Measurements from ENCODE around the gene SLC37A1. TPM values are rescaled to one million over a fixed set of nuclear protein-coding genes. Genes with fewer than 3 reads are reported as not detected.

The SLC37A1 gene
- total and polyA plus RNA-seq, 9 of the 15 experiments (the other 6 are each of a cell fraction or from before 2014, with no cell fraction given) = 0.06 to 3.4 (median 0.40) TPM

GRCh38 chr21:42613756-42614155 is 100.1 kb downstream of the SLC37A1 start (continued):
- TF ChIP-seq ZFP30 (CRISPR knock-in tag; IDR thresholded peaks at IDR 0.05; ENCODE audit: borderline replicate concordance) (no peak), STAT5A (IDR thresholded peaks at IDR 0.05; ENCODE audit: borderline replicate concordance, low read length) (no peak)

GRCh38 chr21:42614396-42614795 is 100.7 kb downstream of the SLC37A1 start:
- H3K9me1 ChIP-seq (ENCODE audit: control insufficient read depth, insufficient read depth, low read length) = no peaks in the 10 kb centered on the region
- peaks cover 26 to 56% of the 10 kb centered on the region in 2 experiments for H3K27me3 ChIP-seq (ENCODE audit: control insufficient read depth in 2 of 2, insufficient read depth in 2 of 2, low read length in 2 of 2)
- H3K9ac ChIP-seq (ENCODE audit: insufficient read depth in 1 of 2, low read depth in 2 of 2, low read length in 2 of 2) = no peak overlapping the region
- TF ChIP-seq SNRNP70 (optimal IDR thresholded peaks at IDR 0.05; ENCODE audit: low read depth, low read length) (no peak), SREBF2 (CRISPR knock-in tag; IDR thresholded peaks at IDR 0.05) (no peak), TAF7 (tag; IDR thresholded peaks at IDR 0.05) (no peak)
- TF ChIP-seq, protein P1, sequence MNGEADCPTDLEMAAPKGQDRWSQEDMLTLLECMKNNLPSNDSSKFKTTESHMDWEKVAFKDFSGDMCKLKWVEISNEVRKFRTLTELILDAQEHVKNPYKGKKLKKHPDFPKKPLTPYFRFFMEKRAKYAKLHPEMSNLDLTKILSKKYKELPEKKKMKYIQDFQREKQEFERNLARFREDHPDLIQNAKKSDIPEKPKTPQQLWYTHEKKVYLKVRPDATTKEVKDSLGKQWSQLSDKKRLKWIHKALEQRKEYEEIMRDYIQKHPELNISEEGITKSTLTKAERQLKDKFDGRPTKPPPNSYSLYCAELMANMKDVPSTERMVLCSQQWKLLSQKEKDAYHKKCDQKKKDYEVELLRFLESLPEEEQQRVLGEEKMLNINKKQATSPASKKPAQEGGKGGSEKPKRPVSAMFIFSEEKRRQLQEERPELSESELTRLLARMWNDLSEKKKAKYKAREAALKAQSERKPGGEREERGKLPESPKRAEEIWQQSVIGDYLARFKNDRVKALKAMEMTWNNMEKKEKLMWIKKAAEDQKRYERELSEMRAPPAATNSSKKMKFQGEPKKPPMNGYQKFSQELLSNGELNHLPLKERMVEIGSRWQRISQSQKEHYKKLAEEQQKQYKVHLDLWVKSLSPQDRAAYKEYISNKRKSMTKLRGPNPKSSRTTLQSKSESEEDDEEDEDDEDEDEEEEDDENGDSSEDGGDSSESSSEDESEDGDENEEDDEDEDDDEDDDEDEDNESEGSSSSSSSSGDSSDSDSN (IDR thresholded peaks at IDR 0.05; ENCODE audit: borderline replicate concordance in 1 of 2, low read depth in 2 of 2, low read length in 2 of 2) = 0 out of 4 replicates have a peak, but pooled peaks of 1 of the 2 experiments have one; percentile 46
- H4K20me1 ChIP-seq (replicated peaks; ENCODE audit: control insufficient read depth, insufficient read depth, low read length) = peaks cover 5% of the 10 kb centered on the region; the same call in 1 of the 2 replicates
- H3K36me3 ChIP-seq (ENCODE audit: control insufficient read depth, insufficient read depth, low read length) = no peaks in the 10 kb centered on the region
- ATAC-seq (peak; percentile 16; the same call in 2 of the 3 replicates), DNase-seq (ENCODE audit: extremely low read depth in 1 of 4, low spot score in 3 of 4) (no peak), FAIRE-seq (no peak)
- BruUV-seq (replicated peaks) = no TSS peak
- ChIA-PET CTCF (ENCODE audit: low intra/inter-chr PET ratio) (no interaction called here), POLR2A (interaction anchor here (0.5 to 1.0 kb wide), 6 partner anchors 21 to 425 kb away, joined by 3 to 6 read pairs (median 4); no protein-coding TSS in a partner anchor)
- H2AFZ ChIP-seq (ENCODE audit: low read depth, low read length) = no peak overlapping the region
- no peaks in the 10 kb centered on the region for H3K79me2 ChIP-seq (ENCODE audit: control insufficient read depth, insufficient read depth, low read length)
- in situ Hi-C loops (cut with MboI) (no loop called here), intact Hi-C loops (cut with micrococcal nuclease) (no loop called here)
- 7% methylated on average over 9 of the region's 9 CpGs for WGBS (ENCODE audit: insufficient coverage, low coverage, missing lambda C conversion rate)
- H3K4me2 ChIP-seq (ENCODE audit: insufficient read depth, low read length) = no peak overlapping the region; the same call in 1 of the 2 replicates
- no peak overlapping the region for H3K27ac ChIP-seq (ENCODE audit: extremely low read depth, low read depth, low read length)
- H3K4me3 ChIP-seq = no peak overlapping the region
- H3K4me1 ChIP-seq (replicated peaks in 1 of 2; ENCODE audit: control insufficient read depth in 2 of 2, insufficient read depth in 2 of 2, low read length in 2 of 2) = peaks cover 3 to 18% of the 10 kb centered on the region in 2 experiments; a peak in 3 of 5 replicates
- H3K9me3 ChIP-seq (replicated peaks; ENCODE audit: control insufficient read depth, insufficient read depth, low read depth, low read length) = no peaks in the 10 kb centered on the region

Data from K562 (cell line).